ENCODE results near the gene G6PD. TPM values are rescaled to one million over a fixed set of nuclear protein-coding genes. Genes with fewer than 3 reads are reported as not detected.
"Not testable (repeated sequence)": the region's sequence is repeated elsewhere in the genome, so short reads cannot be mapped to it uniquely, and the experiment has no call there.

G6PD gene
- total and polyA plus RNA-seq, 2 of the 8 experiments (the other 6 are each of a cell fraction or from before 2014, with no cell fraction given), result 47.3 to 55.1 TPM

DNA sequence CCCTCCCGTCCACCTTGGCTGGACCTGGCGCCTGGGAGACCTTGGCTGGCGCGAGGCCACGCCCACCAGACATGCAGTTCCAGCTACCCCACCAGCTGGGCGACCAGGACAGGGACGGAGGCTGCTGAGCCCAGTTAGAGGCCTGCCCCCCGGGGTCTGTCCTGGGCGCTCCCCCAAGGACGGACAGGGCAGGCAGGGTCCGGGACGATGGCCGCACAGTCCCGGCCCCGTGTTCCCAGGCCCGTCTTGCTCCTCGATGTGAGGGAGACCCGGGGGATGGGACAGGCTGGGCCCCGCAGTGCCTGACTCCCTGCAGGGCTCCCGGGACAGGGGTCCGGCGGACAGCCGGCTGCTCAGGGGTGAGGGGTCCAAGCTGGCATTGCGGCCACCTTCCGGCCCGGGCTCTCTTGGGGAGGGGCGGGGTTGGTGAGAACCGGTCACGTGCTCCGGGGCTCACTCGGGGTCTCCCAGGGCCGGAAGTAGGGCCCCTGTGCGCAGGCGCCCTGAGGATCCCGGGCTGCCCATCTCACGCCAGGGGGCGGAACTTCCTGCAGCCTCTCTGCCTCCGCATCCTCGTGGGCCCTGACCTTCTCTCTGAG lies 38.0 kb upstream of the G6PD start, which contains the start of gene CTAG1A:
TSS of gene CTAG1A (plus strand) at position 549 of the 599 bp plus-strand sequence. CDS start 74 bp downstream, outside the sequence.
- H3K23me2 ChIP-seq (ENCODE audit: low read depth, low read length); H4K20me1 ChIP-seq (replicated peaks in 1 of 2; ENCODE audit: control insufficient read depth in 1 of 2, insufficient read depth in 2 of 2, low read length in 2 of 2); H4K8ac ChIP-seq (ENCODE audit: extremely low read depth, insufficient read depth, low read length); H3K14ac ChIP-seq (ENCODE audit: insufficient read length); H3K4me3 ChIP-seq (ENCODE audit: extremely low read depth in 1 of 4, insufficient read depth in 2 of 4, low read depth in 3 of 4, low read length in 4 of 4); H3K79me1 ChIP-seq (ENCODE audit: low read depth, low read length); H3K9me3 ChIP-seq (ENCODE audit: insufficient read depth in 2 of 2, low read depth in 1 of 2, low read length in 1 of 2); H3K4me1 ChIP-seq (replicated peaks in 1 of 4; ENCODE audit: control insufficient read depth in 3 of 4, insufficient read depth in 4 of 4, low read length in 3 of 4); H3K18ac ChIP-seq (ENCODE audit: extremely low read depth, low read length); DNase-seq (ENCODE audit: low read depth in 1 of 2, low spot score in 2 of 2); H3K9ac ChIP-seq (replicated peaks in 1 of 4; ENCODE audit: extremely low read depth in 1 of 4, low read depth in 3 of 4, low read length in 3 of 4); H2AK5ac ChIP-seq (ENCODE audit: low read depth, low read length); H3K27me3 ChIP-seq (replicated peaks in 1 of 4; ENCODE audit: control insufficient read depth in 3 of 4, extremely low read depth in 1 of 4, insufficient read depth in 3 of 4, low read length in 3 of 4); H3K4ac ChIP-seq (replicated peaks; ENCODE audit: insufficient read length, low read depth, low read length); H4K5ac ChIP-seq (ENCODE audit: insufficient read length, low read depth, low read length); H2BK15ac ChIP-seq (ENCODE audit: low read length); H2BK5ac ChIP-seq (ENCODE audit: low read depth, low read length); POLR2A ChIA-PET (ENCODE audit: partially characterized antibody); H3K79me2 ChIP-seq (ENCODE audit: control insufficient read depth in 1 of 2, insufficient read depth in 2 of 2, low read length in 2 of 2); H3K36me3 ChIP-seq (ENCODE audit: control insufficient read depth in 2 of 4, insufficient read depth in 4 of 4, low read length in 3 of 4); H4K91ac ChIP-seq (replicated peaks; ENCODE audit: insufficient read length, low read length); H2AFZ ChIP-seq (ENCODE audit: low read length); H3K56ac ChIP-seq (replicated peaks; ENCODE audit: insufficient read length, low read depth, low read length); CTCF ChIA-PET (ENCODE audit: partially characterized antibody); H3K4me2 ChIP-seq (ENCODE audit: insufficient read depth in 1 of 2, low read depth in 2 of 2, low read length in 2 of 2); H2BK120ac ChIP-seq (replicated peaks; ENCODE audit: low read depth, low read length); H2BK12ac ChIP-seq (ENCODE audit: low read depth, low read length); H3K27ac ChIP-seq (ENCODE audit: low read depth, low read length); H2BK20ac ChIP-seq (ENCODE audit: low read length); H3K23ac ChIP-seq (ENCODE audit: insufficient read length); FAIRE-seq: not testable (repeated sequence)
- WGBS, 2 experiments (ENCODE audit: extremely low coverage in 1 of 2, insufficient coverage in 1 of 2, insufficient read length in 1 of 2, insufficient replicate concordance in 2 of 2, low coverage in 1 of 2, low lambda C conversion rate in 2 of 2, missing lambda C conversion rate in 1 of 2), result no CpG with 5 or more reads among the region's 39 CpGs

DNA sequence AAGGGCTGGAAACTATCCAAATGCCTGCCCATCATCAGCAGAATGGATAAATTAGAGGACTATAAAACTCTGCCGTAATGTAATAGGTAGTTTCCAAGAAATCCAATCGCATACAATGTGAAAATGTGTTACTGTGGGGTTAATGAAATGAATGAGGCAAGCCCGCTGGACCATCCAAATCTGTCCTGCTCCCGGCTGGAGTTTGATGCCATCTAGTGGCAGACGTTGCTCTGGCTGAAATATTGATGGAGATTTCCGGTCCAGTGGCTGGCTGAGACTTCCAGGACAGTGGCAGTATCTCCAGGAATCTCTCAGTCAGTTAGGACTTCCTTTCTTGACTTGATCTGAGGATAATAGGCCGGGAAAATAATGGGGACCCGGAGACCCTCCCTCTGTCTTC lies 36.3 kb upstream of the G6PD start:
- H2BK12ac ChIP-seq (ENCODE audit: low read depth, low read length); POLR2A ChIA-PET (ENCODE audit: partially characterized antibody); DNase-seq (ENCODE audit: low read depth in 1 of 2, low spot score in 2 of 2); H3K18ac ChIP-seq (ENCODE audit: extremely low read depth, low read length); H2AFZ ChIP-seq (ENCODE audit: low read length); H2BK15ac ChIP-seq (ENCODE audit: low read length); H3K9me3 ChIP-seq (ENCODE audit: insufficient read depth in 2 of 2, low read depth in 1 of 2, low read length in 1 of 2); H3K27ac ChIP-seq (ENCODE audit: low read depth, low read length); H3K9ac ChIP-seq (replicated peaks in 1 of 4; ENCODE audit: extremely low read depth in 1 of 4, low read depth in 3 of 4, low read length in 3 of 4); FAIRE-seq; H4K8ac ChIP-seq (ENCODE audit: extremely low read depth, insufficient read depth, low read length); H3K23me2 ChIP-seq (ENCODE audit: low read depth, low read length); H3K79me2 ChIP-seq (ENCODE audit: control insufficient read depth in 1 of 2, insufficient read depth in 2 of 2, low read length in 2 of 2); H3K56ac ChIP-seq (replicated peaks; ENCODE audit: insufficient read length, low read depth, low read length); H3K4me1 ChIP-seq (replicated peaks in 1 of 4; ENCODE audit: control insufficient read depth in 3 of 4, insufficient read depth in 4 of 4, low read length in 3 of 4); H2AK5ac ChIP-seq (ENCODE audit: low read depth, low read length); H3K23ac ChIP-seq (ENCODE audit: insufficient read length); H2BK20ac ChIP-seq (ENCODE audit: low read length); H3K36me3 ChIP-seq (ENCODE audit: control insufficient read depth in 2 of 4, insufficient read depth in 4 of 4, low read length in 3 of 4); H3K4me3 ChIP-seq (ENCODE audit: extremely low read depth in 1 of 4, insufficient read depth in 2 of 4, low read depth in 3 of 4, low read length in 4 of 4); H4K5ac ChIP-seq (ENCODE audit: insufficient read length, low read depth, low read length); H2BK120ac ChIP-seq (replicated peaks; ENCODE audit: low read depth, low read length); H4K91ac ChIP-seq (replicated peaks; ENCODE audit: insufficient read length, low read length); H3K79me1 ChIP-seq (ENCODE audit: low read depth, low read length); H3K4me2 ChIP-seq (ENCODE audit: insufficient read depth in 1 of 2, low read depth in 2 of 2, low read length in 2 of 2); H2BK5ac ChIP-seq (ENCODE audit: low read depth, low read length); H3K4ac ChIP-seq (replicated peaks; ENCODE audit: insufficient read length, low read depth, low read length); H3K27me3 ChIP-seq (replicated peaks in 1 of 4; ENCODE audit: control insufficient read depth in 3 of 4, extremely low read depth in 1 of 4, insufficient read depth in 3 of 4, low read length in 3 of 4); H4K20me1 ChIP-seq (replicated peaks in 1 of 2; ENCODE audit: control insufficient read depth in 1 of 2, insufficient read depth in 2 of 2, low read length in 2 of 2); H3K14ac ChIP-seq (ENCODE audit: insufficient read length); CTCF ChIA-PET (ENCODE audit: partially characterized antibody): not testable (repeated sequence)
- no CpG with 5 or more reads among the region's 8 CpGs for WGBS, 2 experiments (ENCODE audit: extremely low coverage in 1 of 2, insufficient coverage in 1 of 2, insufficient read length in 1 of 2, insufficient replicate concordance in 2 of 2, low coverage in 1 of 2, low lambda C conversion rate in 2 of 2, missing lambda C conversion rate in 1 of 2)

All from H1 (cell line).